Adrenal gland (tissue), 12 donors: ENCODE data around the gene PEX10. TPM values are rescaled to one million over a fixed set of nuclear protein-coding genes. Genes with fewer than 3 reads are reported as not detected.

Experiments used
- DNase-seq, 7 donors: peaks; one replicate each; pipeline ENCODE4 v3.0.0-alpha.2; 2019 to 2020
- H3K27ac ChIP-seq, 5 donors: fragments of 200-600 bp; sonication (generic) in 4 of 5; 1 replicate in 3 of 5; 2 replicates in 2 of 5; pipeline versions ENCODE4 v1.5.1 to v1.8.0; 2016 to 2020; ENCODE audit warnings: mild to moderate bottlenecking in 1 of 5
- H3K27me3 ChIP-seq: fragments of 200-600 bp; 2 replicates; pipeline ENCODE4 v1.8.0; 2021
- H3K36me3 ChIP-seq, 2 donors: fragments of 200-600 bp; replicated peaks in 1 of 2; 1 replicate in 1 of 2; 2 replicates in 1 of 2; pipeline versions ENCODE4 v1.5.1 to v1.8.0; 2018 to 2022
- H3K4me1 ChIP-seq, 2 donors: fragments of 200-600 bp; replicated peaks in 1 of 2; 1 replicate in 1 of 2; 2 replicates in 1 of 2; pipeline versions ENCODE4 v1.5.1 to v1.8.0; 2018 to 2021
- H3K4me3 ChIP-seq, 4 donors: fragments of 200-600 bp; sonication (generic) in 3 of 4; one replicate each; pipeline ENCODE4 v1.5.1; 2016 to 2018
- H3K9me3 ChIP-seq, 3 donors: fragments of 200-600 bp; sonication (generic) in 1 of 3; replicated peaks in 1 of 3; 1 replicate in 2 of 3; 2 replicates in 1 of 3; pipeline versions ENCODE4 v1.5.1 to v1.8.0; 2016 to 2021
- CTCF ChIP-seq, 6 experiments: fragments of 450-650 bp in 4 of 6; fragments of 200-600 bp in 2 of 6; sonication (generic) in 1 of 6; IDR thresholded peaks; 1 replicate in 5 of 6; 2 replicates in 1 of 6; pipeline versions ENCODE4 v1.5.1 to v1.8.0; 2016 to 2021; ENCODE audit warnings: antibody characterized with exemption in 6 of 6, mild to moderate bottlenecking in 2 of 6, moderate library complexity in 1 of 6
- POLR2A ChIP-seq, 2 donors: fragments of 450-650 bp; IDR thresholded peaks; one replicate each; pipeline ENCODE4 v1.6.1; 2017; ENCODE audit warnings: antibody characterized with exemption in 2 of 2, mild to moderate bottlenecking in 2 of 2, moderate library complexity in 1 of 2
- WGBS, 4 donors: extraction: QIAGEN DNeasy Blood & Tissue Kit in 2 of 4; methylation state at CpG; one replicate each; pipeline versions ENCODE4 v1.1.5 to v1.1.7; 2013 to 2017; 5-methylcytosine and 5-hydroxymethylcytosine counted together
- intact Hi-C, 2 donors: fragments of 100-400 bp; cut with DNase I; formaldehyde crosslinking; loops; one replicate each; pipeline versions ENCODE4 v1.14.1 to v1.15.0; 2022 to 2023
- polyA plus RNA-seq, 3 donors: library from polyadenylated mRNA; stranded (reverse); fragments of 200-250 nt in 2 of 3; fragments of 350-450 nt in 1 of 3; fragmentation: Illumina TruSeq in 1 of 3; extraction: RNeasy Lipid Tissue Mini Kit (QIAGEN cat#74804) in 1 of 3; gene quantifications; one replicate each; pipeline ENCODE4 v1.2.3, GENCODE V29; 2013 to 2014
- total RNA-seq, 9 donors: library from RNA; depleted of rRNA in 4 of 9; stranded (reverse); fragments of >200 nt in 4 of 9; fragments of 120-200 nt in 1 of 9; fragmentation: NEBNext Ultra II Directional in 1 of 9; extraction: Animal tissue kit (Norgen Biotek cat#: 25700) in 1 of 9; gene quantifications; one replicate each; pipeline versions ENCODE4 v1.1.0 to v1.2.4, GENCODE V29; 2013 to 2023
- donor health status: healthy with polysubstance abuse.
- donor health status: Bipolar disorder and iron deficiency.
- donor health status: DM: yes; HTN: yes; CAD: no.
- donor health status: DM: no; HTN: no; CAD: no.
- donor health status: DM: no; HTN: no; CAD: no.
- donor health status: DM: yes; HTN: yes; CAD: no.

PEX10 gene
- total and polyA plus RNA-seq, 12 donors = 25.3 to 81.5 (median 44.7) TPM

DNA sequence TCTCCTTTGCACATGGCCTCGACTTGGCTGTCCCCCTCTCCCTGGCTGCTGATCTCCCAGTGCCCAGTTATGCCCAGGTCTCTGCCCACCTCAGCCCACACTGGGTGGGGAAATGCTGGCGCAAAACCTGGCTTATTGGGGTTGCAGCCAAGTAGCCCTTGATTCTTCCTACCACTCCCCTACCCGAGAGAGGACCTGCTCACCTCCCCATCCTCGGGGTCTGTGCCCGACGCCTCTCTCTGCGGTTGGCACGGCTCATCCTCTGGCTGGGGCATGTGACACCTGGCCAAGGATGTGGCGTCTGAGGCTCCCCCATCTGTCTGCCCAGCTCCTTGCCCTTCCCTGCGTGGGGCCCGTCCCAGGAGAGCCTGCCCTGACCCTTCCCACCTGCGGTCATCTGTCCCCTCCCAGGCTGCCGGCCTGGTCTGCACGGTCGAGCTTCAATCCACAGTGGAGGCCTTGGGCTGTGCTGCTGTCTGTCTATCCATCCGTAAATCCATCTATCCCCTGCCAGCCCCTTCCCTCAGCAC lies 6.5 kb upstream of the PEX10 start:
- H3K4me3 ChIP-seq = no peak overlapping the region
- no peaks in the 10 kb centered on the region for H3K9me3 ChIP-seq
- peaks cover 34% of the 10 kb centered on the region for H3K27me3 ChIP-seq
- peaks cover 0 to 8% of the 10 kb centered on the region in 2 donors for H3K4me1 ChIP-seq
- no peak for DNase-seq
- TF ChIP-seq POLR2A (IDR thresholded peaks at IDR 0.05) = no peak
- TF ChIP-seq CTCF (IDR thresholded peaks at IDR 0.05) = no peak
- intact Hi-C loops = loop anchor here in 1 of 2 donors (5.0 to 10.0 kb wide), 2 partner anchors 128 to 226 kb away; no protein-coding TSS in a partner anchor
- no peaks in the 10 kb centered on the region for H3K36me3 ChIP-seq
- 55 to 62% (median 59%) methylated on average over 15 to 16 of the region's 16 CpGs for WGBS, 4 donors
- H3K27ac ChIP-seq = no peak overlapping the region

- intact Hi-C loops = loop anchor here in 1 of 2 donors (5.0 to 10.0 kb wide), 2 partner anchors 129 to 227 kb away; no protein-coding TSS in a partner anchor
- Histone ChIP-seq H3K27ac (no peak overlapping the region), H3K36me3 (no peaks in the 10 kb centered on the region), H3K27me3 (peaks cover 34% of the 10 kb centered on the region), H3K4me1 (peaks cover 5 to 17% of the 10 kb centered on the region in 2 donors), H3K4me3 (no peak overlapping the region), H3K9me3 (no peaks in the 10 kb centered on the region)
- no peak for TF ChIP-seq CTCF (IDR thresholded peaks at IDR 0.05)
- TF ChIP-seq POLR2A (IDR thresholded peaks at IDR 0.05) = no peak
- 48 to 80% (median 60%) methylated on average over 3 to 14 of the region's 14 CpGs for WGBS, 4 donors
- no peak for DNase-seq
Observed at GRCh38 chr1:2417833-2418225, 5.5 kb upstream of the PEX10 start.

DNA sequence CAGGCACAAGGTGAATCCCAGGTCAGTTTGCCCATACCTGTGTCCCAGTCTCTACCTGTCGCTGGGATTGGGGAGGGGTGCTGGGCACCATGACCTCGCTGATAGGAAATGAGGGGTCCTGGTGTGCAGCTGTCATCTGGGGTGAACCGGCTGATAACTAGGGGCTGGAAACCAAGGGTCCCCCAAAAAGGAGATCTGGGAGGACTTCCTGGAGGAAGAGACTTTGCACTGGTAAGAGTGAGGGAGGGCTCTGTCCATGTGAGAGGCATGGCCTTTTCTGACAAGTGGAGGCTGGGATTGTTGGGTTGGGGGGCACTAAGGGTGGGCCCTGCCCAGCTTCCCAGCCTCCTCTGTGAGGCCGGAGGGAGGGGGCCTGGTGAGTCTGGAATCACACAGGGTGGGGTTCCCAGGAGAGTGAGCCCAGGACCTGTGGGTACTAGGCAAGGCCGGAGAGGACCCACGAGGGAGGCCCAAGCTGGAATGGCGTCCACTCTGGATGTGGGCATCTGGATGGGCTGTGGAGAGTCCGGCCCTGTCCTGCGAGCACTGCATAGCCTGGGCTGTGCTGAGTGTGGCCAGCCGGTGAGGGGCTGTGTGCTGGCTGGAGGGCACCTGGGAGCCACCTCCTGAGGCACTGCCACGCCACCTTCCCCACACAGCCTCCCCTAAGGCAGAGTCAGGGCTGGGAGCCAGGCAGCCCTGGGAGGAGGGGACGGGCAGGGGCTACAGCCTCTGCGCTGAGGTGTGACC lies 4.9 kb upstream of the PEX10 start:
- Histone ChIP-seq H3K4me3 (no peak overlapping the region), H3K9me3 (no peaks in the 10 kb centered on the region), H3K4me1 (peaks cover 5 to 17% of the 10 kb centered on the region in 2 donors), H3K27ac (no peak overlapping the region), H3K27me3 (peaks cover 34% of the 10 kb centered on the region), H3K36me3 (no peaks in the 10 kb centered on the region)
- WGBS, 4 donors = 65 to 80% (median 73%) methylated on average over 4 to 13 of the region's 13 CpGs
- no peak for TF ChIP-seq POLR2A (IDR thresholded peaks at IDR 0.05)
- no peak for TF ChIP-seq CTCF (IDR thresholded peaks at IDR 0.05)
- intact Hi-C loops = loop anchor here in 1 of 2 donors (5.0 to 10.0 kb wide), 2 partner anchors 130 to 228 kb away; no protein-coding TSS in a partner anchor
- no peak for DNase-seq

- H3K9me3 ChIP-seq = no peaks in the 10 kb centered on the region
- no peak for DNase-seq
- no peak overlapping the region for H3K4me3 ChIP-seq
- no peak overlapping the region for H3K27ac ChIP-seq
- peaks cover 34% of the 10 kb centered on the region for H3K27me3 ChIP-seq
- H3K36me3 ChIP-seq = no peaks in the 10 kb centered on the region
- H3K4me1 ChIP-seq = peaks cover 10 to 23% of the 10 kb centered on the region in 2 donors
- intact Hi-C loops = loop anchor here in 1 of 2 donors (5.0 to 10.0 kb wide), 2 partner anchors 131 to 228 kb away; no protein-coding TSS in a partner anchor
- TF ChIP-seq POLR2A (IDR thresholded peaks at IDR 0.05) = no peak
- TF ChIP-seq CTCF (IDR thresholded peaks at IDR 0.05) = no peak
- 18 to 50% (median 36%) methylated on average over 3 to 12 of the region's 12 CpGs for WGBS, 4 donors
Observed at GRCh38 chr1:2416403-2416802, 4.0 kb upstream of the PEX10 start.
